ENCODE data around the gene GPT2. TPM values are rescaled to one million over a fixed set of nuclear protein-coding genes. Genes with fewer than 3 reads are reported as not detected.

The GPT2 gene
- total RNA-seq, 2 experiments from 2014 or later: 5.4 to 7.3 TPM

DNA sequence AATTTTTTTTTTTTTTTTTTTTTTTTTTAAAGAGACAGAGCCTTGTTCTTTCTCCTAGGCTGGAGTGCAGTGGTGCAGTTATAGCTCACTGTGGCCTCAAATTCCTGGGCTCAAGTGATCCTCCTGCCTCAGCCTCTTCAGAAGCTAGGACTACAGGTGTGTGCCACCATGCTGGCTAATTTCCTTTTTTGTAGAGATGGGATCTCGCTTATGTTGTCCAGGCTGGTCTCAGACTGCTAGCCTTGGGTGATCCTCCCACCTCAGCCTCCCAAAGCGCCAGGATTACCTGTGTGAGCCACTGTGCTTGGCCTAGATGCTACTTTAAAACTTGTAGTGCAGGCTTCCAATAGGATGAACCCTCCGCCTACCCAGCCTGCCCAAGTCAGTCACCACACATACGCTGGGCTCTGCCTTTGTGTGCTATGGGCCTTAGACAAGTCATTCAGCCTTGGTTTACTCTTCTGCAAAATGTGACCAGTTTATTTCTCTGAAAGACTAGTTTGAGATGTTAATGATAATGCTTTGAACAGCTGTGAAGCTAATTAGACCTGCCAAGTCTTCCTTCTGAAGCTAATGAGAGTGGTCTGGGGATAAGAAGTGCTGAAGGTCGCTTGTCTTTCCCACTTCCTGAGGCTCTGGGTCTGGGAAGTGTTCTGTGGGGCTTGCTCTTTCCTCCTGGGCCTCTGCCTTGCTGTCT lies 5.2 kb downstream of the GPT2 start:
- Mint-ChIP-seq H3K4me3 (no peak overlapping the region), H3K27me3 (ENCODE audit: low read depth) (peaks cover 2% of the 10 kb centered on the region), H3K4me1 (ENCODE audit: low read depth) (peaks cover 7% of the 10 kb centered on the region), H3K27ac (no peak overlapping the region), H3K36me3 (ENCODE audit: low read depth) (no peaks in the 10 kb centered on the region), H3K9me3 (ENCODE audit: insufficient read depth) (no peaks in the 10 kb centered on the region)
- DNase-seq (no peak), ATAC-seq (no peak)
- ChIA-PET POLR2A (no interaction called here), CTCF (interaction anchor here (0.9 to 1.4 kb wide), 4 partner anchors 17 to 35 kb away, joined by 3 to 4 read pairs (median 4); no protein-coding TSS in a partner anchor)

DNA sequence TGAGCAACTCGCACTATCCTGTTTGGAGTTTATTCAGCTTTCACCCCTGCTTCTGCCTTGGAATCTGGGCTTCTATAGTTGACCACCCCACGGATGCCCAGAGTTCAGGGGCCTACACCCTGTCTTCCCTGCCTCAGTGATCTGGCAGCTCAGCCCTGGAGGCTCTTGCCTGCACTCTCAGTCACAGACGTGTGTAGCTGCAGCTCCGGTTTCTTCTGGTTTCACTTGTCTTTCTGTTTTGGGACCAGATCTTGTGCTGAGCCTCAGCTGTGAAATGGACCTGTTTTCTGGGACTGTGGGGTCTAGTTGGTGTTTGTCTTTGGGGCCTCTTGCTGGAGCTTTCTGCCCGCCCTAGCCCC lies 5.8 kb downstream of the GPT2 start:
- Mint-ChIP-seq H3K27ac (no peak overlapping the region), H3K4me3 (no peak overlapping the region), H3K9me3 (ENCODE audit: insufficient read depth) (no peaks in the 10 kb centered on the region), H3K27me3 (ENCODE audit: low read depth) (peaks cover 2% of the 10 kb centered on the region), H3K4me1 (ENCODE audit: low read depth) (peaks cover 6% of the 10 kb centered on the region), H3K36me3 (ENCODE audit: low read depth) (no peaks in the 10 kb centered on the region)
- CTCF ChIA-PET: interaction anchor here (1.0 to 1.1 kb wide), 2 partner anchors 19 to 36 kb away, joined by 4 read pairs; no protein-coding TSS in a partner anchor
- ATAC-seq (no peak), DNase-seq (no peak)
- POLR2A ChIA-PET: no interaction called here

DNA sequence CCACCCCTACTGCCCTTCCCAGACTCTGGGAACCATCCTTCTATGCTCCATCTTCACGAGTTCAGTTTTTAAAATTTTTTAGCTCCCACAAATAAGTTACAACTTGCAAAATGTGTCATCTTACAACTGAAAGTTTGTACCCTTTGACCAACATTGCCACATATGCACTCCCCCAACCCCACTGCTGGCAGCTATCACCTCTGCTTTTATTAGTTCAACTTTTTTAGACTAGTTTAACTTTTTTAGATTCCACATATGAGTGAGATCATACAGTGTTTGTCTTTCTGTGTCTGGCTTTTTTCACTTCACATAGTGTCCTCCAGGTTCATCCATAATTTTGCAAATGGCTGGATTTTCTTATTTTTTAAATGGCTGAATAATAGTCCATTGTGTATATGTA lies 7.7 kb downstream of the GPT2 start:
- POLR2A ChIA-PET: no interaction called here
- Mint-ChIP-seq H3K27ac (no peak overlapping the region), H3K27me3 (ENCODE audit: low read depth) (no peaks in the 10 kb centered on the region), H3K36me3 (ENCODE audit: low read depth) (no peaks in the 10 kb centered on the region), H3K4me3 (no peak overlapping the region), H3K4me1 (ENCODE audit: low read depth) (no peaks in the 10 kb centered on the region), H3K9me3 (ENCODE audit: insufficient read depth) (no peaks in the 10 kb centered on the region)
- ATAC-seq (no peak), DNase-seq (no peak)
- CTCF ChIA-PET: interaction anchor here (0.7 to 1.2 kb wide), 3 partner anchors 14 to 218 kb away, joined by 3 to 4 read pairs (median 3); no protein-coding TSS in a partner anchor

DNA sequence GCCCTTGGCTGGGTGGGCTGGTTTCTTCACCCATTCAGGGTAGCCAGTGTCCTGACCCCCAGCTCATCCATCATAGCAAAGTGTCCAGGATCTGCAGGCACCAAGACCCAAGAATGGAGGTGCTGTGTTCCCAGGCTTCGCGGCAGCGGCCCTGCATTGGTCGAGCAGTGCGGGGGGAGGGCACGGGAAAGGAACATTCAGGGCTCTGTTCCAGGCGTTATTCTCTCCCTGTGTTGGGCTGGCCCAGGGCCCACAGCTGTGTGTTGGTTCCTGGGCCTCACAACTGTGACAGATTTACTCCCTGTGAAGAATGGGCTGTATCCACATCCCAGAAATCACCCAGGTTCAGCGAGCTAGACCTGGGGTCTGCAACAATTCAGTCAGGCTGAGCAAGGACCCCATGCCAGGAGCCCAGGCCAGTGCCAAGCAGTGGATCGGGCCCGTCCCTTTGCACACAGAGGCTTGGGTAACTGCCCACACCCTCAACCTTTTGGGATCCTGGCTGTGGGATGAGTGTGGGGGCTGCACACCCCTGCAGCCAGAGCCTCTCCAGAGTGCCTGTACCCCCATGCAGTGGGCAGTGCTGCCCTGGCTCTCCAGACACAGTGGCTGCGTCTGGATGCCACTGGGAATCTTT lies 10.0 kb downstream of the GPT2 start:
- Mint-ChIP-seq H3K27ac (no peak overlapping the region), H3K36me3 (ENCODE audit: low read depth) (no peaks in the 10 kb centered on the region), H3K4me3 (no peak overlapping the region), H3K27me3 (ENCODE audit: low read depth) (no peaks in the 10 kb centered on the region), H3K4me1 (ENCODE audit: low read depth) (peaks cover 6% of the 10 kb centered on the region), H3K9me3 (ENCODE audit: insufficient read depth) (no peaks in the 10 kb centered on the region)
- ChIA-PET CTCF (no interaction called here), POLR2A (no interaction called here)
- DNase-seq (no peak), ATAC-seq (no peak)

DNA sequence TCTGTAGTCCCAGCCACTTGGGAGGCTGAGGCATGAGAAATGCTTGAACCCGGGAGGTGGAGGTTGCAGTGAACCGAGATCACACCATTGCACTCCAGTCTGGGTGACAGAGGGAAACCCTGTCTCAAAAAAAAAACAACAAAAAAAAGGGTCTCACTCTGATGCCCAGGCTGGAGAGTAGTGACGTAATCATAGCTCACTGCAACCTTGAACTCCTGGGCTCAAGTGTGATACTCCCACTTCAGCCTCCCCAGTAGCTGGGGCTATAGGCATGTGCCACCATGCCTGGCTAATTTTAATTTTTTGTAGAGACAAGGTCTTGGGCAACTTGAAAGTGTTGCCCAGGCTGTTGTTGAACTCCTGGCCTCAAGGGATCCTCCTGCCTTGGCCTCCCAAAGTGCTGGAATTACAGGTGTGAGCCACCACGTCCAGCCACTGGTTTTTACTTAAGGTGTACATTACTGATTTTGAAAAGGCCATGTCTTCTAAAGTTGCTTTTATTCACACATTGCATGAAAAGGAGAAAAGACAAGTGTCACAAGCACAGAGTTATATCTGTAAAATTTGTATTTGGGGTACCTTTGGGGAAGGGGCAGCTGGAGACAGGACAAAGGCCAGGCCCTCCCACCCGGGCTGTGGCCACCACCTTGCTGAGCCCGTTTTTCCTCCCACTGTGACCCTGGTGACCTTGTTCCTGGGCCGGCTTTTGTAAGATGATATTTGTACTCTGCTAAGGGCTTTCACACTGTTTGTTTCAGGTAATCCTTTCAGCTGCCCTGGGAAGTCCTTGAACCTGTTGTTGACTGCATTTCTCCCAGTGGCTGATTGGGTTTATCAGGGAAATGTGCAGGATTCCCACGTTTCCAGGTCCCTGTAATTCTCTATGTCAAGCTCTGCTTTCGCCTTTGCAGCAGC lies 11.5 kb downstream of the GPT2 start:
- DNase-seq (no peak), ATAC-seq (no peak)
- no peaks in the 10 kb centered on the region for H3K9me3 Mint-ChIP-seq (ENCODE audit: insufficient read depth)
- H3K36me3 Mint-ChIP-seq (ENCODE audit: low read depth): no peaks in the 10 kb centered on the region
- H3K27ac Mint-ChIP-seq: no peak overlapping the region
- peaks cover 6% of the 10 kb centered on the region for H3K4me1 Mint-ChIP-seq (ENCODE audit: low read depth)
- H3K4me3 Mint-ChIP-seq: no peak overlapping the region
- no peaks in the 10 kb centered on the region for H3K27me3 Mint-ChIP-seq (ENCODE audit: low read depth)
- CTCF ChIA-PET: interaction anchor here (0.8 kb wide), 1 partner anchor 42 kb away, joined by 3 read pairs; no protein-coding TSS in a partner anchor
- POLR2A ChIA-PET: no interaction called here

DNA sequence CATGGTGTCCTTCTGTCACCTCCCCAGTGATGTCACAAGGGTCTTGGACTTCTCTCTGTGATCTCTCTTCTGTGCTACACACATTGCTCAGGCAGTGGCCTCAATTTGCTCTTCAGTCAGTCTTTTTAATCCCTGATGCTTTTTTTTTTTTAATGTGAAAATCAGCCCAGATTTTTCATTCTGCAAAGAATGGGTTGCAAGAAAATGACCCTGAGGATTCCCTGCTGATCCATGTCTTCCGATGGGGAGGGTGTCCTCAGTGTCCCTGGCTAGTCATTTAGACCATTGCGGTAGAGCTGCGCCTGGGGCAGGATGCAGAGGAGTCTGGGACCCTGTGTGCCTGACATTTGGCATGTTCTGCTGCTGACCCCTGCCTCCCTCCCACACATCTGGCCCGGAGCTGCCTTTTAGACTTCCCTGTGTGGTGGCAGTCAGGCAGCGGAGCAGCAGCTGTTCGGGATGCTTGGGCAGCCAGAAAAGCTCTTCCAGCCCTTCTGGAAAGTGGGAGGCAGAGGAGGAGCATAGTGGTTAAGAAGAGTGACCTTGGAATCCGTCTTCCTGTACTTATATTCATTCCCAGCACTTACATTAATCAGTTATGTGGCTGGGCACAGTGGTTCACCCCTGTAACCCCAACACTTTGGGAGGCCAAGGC lies 12.3 kb downstream of the GPT2 start:
- H3K27me3 Mint-ChIP-seq (ENCODE audit: low read depth): no peaks in the 10 kb centered on the region
- H3K4me3 Mint-ChIP-seq: no peak overlapping the region
- POLR2A ChIA-PET: no interaction called here
- CTCF ChIA-PET: interaction anchor here (0.8 kb wide), 1 partner anchor 42 kb away, joined by 3 read pairs; no protein-coding TSS in a partner anchor
- H3K36me3 Mint-ChIP-seq (ENCODE audit: low read depth): no peaks in the 10 kb centered on the region
- H3K9me3 Mint-ChIP-seq (ENCODE audit: insufficient read depth): no peaks in the 10 kb centered on the region
- DNase-seq: no peak
- no peak overlapping the region for H3K27ac Mint-ChIP-seq
- ATAC-seq: no peak
- peaks cover 6% of the 10 kb centered on the region for H3K4me1 Mint-ChIP-seq (ENCODE audit: low read depth)

DNA sequence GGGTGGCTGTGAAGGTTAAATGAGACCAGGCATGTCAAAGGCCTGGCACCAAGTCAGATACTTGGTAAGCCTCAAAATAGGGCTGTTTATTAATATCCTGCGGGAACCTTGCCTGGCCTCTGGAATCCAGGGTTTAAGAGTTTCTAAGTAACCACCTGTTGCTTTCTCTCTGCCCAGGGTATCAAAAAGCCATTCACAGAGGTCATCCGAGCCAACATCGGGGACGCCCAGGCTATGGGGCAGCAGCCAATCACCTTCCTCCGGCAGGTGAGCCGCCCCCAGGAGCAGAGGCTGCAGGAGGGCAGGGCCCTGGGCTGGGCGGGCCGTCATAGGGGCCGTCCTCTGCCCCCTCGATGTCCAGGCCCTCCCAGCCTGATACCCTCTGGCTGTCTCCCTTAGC lies 13.3 kb downstream of the GPT2 start:
- ATAC-seq (no peak), DNase-seq (no peak)
- ChIA-PET CTCF (no interaction called here), POLR2A (no interaction called here)
- H3K36me3 Mint-ChIP-seq (ENCODE audit: low read depth): no peaks in the 10 kb centered on the region
- H3K4me3 Mint-ChIP-seq: no peak overlapping the region
- H3K27me3 Mint-ChIP-seq (ENCODE audit: low read depth): no peaks in the 10 kb centered on the region
- H3K27ac Mint-ChIP-seq: no peak overlapping the region
- H3K4me1 Mint-ChIP-seq (ENCODE audit: low read depth): peaks cover 6% of the 10 kb centered on the region
- H3K9me3 Mint-ChIP-seq (ENCODE audit: insufficient read depth): no peaks in the 10 kb centered on the region

DNA sequence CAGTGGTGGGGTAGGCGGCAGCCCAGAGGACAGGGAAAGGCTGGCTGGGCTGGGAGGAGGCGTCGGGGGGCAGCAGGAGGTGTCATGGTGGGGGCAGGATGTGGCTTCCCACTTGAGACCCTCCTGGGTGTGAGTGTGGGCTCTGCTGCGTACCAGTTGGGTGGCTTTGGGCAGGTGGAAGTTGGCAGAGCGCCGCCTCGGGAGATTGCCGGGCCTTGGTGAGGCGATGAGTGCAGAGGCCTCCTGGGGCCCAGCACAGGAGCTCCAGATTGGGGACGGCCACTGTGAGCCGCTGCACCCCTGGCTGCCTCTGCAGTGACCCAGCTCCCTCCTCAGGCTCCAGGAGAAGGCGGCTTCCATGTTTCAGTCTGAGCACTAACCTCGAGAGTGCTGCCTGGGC lies 13.8 kb downstream of the GPT2 start:
- Mint-ChIP-seq H3K27ac (no peak overlapping the region), H3K4me3 (no peak overlapping the region), H3K36me3 (ENCODE audit: low read depth) (no peaks in the 10 kb centered on the region), H3K27me3 (ENCODE audit: low read depth) (no peaks in the 10 kb centered on the region), H3K4me1 (ENCODE audit: low read depth) (peaks cover 6% of the 10 kb centered on the region), H3K9me3 (ENCODE audit: insufficient read depth) (no peaks in the 10 kb centered on the region)
- POLR2A ChIA-PET: no interaction called here
- CTCF ChIA-PET: no interaction called here
- DNase-seq (no peak), ATAC-seq (no peak)

DNA sequence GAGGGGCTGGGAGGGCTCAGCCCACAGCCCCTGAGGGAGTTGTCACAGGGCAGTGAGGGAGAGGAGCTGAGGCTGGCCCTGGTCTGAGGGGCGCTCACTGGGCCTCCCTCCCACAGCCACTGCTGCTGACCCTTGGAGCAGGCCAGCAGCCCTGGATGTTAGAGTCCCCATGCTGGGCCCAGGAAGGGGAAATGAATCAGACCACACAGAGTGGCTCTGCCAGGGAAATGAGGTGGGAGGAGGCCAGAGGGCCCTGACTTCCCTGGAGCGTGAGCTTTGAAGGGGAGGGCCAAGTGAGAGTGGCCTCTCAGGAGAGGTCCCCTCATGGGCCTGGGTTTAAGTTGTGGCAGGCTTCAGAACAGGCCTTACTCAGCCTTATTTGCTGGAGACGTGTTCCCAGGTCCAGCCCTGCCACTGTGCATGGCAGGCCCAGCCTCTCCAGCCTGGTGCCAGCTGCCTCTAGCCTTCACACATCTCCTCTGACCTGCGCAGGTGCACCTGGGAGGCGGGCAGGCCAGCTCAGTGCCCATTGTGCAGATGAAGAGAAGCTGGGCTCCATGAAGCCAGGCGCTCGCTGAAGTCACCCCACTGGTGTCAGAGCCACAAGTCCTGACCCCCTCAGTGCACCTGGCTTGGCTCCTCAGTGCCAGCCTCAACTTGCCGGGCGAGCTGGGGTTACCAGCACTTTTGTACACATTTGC lies 15.4 kb downstream of the GPT2 start:
- Mint-ChIP-seq H3K4me3 (no peak overlapping the region), H3K9me3 (ENCODE audit: insufficient read depth) (no peaks in the 10 kb centered on the region), H3K27ac (no peak overlapping the region), H3K27me3 (ENCODE audit: low read depth) (no peaks in the 10 kb centered on the region), H3K4me1 (ENCODE audit: low read depth) (peaks cover 6% of the 10 kb centered on the region), H3K36me3 (ENCODE audit: low read depth) (no peaks in the 10 kb centered on the region)
- no peak for ATAC-seq
- CTCF ChIA-PET: interaction anchor here (1.0 to 2.6 kb wide), 3 partner anchors 9 to 45 kb away, joined by 3 to 12 read pairs (median 7); no protein-coding TSS in a partner anchor
- POLR2A ChIA-PET: interaction anchor here (0.6 kb wide), 1 partner anchor 62 kb away, joined by 4 read pairs; no protein-coding TSS in a partner anchor
- no peak for DNase-seq

DNA sequence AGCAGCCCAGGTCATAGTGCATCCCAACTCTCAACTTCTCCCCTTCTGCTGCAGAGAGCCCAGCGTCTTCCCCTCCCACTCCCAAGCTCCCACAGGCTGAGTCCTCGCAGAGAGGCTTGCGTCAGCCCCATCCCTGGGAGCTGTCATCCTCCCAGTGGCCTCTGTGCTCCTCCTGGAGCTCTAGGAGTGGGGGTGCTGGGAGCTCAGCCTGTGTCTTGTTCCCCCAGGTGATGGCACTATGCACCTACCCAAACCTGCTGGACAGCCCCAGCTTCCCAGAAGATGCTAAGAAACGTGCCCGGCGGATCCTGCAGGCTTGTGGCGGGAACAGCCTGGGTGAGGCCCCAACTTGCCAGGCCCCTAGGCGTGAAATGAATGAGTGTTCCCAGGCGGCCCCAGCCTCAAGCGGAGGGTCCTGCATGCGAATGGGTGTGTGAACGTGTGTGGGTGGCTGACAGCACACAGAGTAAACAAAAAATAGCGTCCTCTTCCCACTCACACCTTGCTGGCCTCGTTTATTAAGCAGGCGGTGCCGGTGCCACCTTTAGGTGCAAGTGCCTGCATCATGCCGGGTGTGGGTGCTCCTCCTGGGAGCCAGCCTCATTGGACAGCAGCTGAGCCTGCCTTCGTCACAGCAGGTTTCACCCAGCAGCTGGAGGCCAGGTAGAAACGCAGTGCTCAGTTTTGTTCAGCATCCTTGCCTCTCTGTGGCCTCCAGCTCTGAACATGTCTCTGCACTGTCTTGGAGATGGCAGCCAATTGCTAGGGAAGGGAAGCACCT lies 16.5 kb downstream of the GPT2 start:
- ATAC-seq: no peak
- ChIA-PET CTCF (interaction anchor here (1.0 to 2.6 kb wide), 3 partner anchors 8 to 46 kb away, joined by 3 to 12 read pairs (median 7); no protein-coding TSS in a partner anchor), POLR2A (interaction anchor here (0.6 kb wide), 1 partner anchor 41 kb away, joined by 6 read pairs; no protein-coding TSS in a partner anchor)
- no peak for DNase-seq
- no peaks in the 10 kb centered on the region for H3K27me3 Mint-ChIP-seq (ENCODE audit: low read depth)
- no peak overlapping the region for H3K27ac Mint-ChIP-seq
- H3K36me3 Mint-ChIP-seq (ENCODE audit: low read depth): no peaks in the 10 kb centered on the region
- H3K4me3 Mint-ChIP-seq: no peak overlapping the region
- no peaks in the 10 kb centered on the region for H3K9me3 Mint-ChIP-seq (ENCODE audit: insufficient read depth)
- H3K4me1 Mint-ChIP-seq (ENCODE audit: low read depth): peaks cover 6% of the 10 kb centered on the region

Data from activated CD8-positive, alpha-beta T cell treated with anti-CD3 and anti-CD28 coated beads, Interleukin-2, amount 10 ng/mL, durations not matched to agents 7 days and 5 days (primary cell).